ENCODE data around the gene CDKAL1. TPM values are rescaled to one million over a fixed set of nuclear protein-coding genes. Genes with fewer than 3 reads are reported as not detected.

Gene CDKAL1
- total RNA-seq, 3 donors from 2014 or later: 13.0 to 27.2 (median 18.0) TPM

- TF ChIP-seq CTCF (IDR thresholded peaks at IDR 0.05): no peak
- TF ChIP-seq POLR2A (IDR thresholded peaks at IDR 0.05): no peak
- no peak for TF ChIP-seq POLR2AphosphoS5 (IDR thresholded peaks at IDR 0.05)
- H3K4me1 ChIP-seq: no peaks in the 10 kb centered on the region
- no peaks in the 10 kb centered on the region for H3K36me3 ChIP-seq
- no peak overlapping the region for H3K4me3 ChIP-seq
- no peaks in the 10 kb centered on the region for H3K27me3 ChIP-seq
- H3K9me3 ChIP-seq: peaks cover 6 to 23% of the 10 kb centered on the region in 2 donors
- no peak for DNase-seq (ENCODE audit: low spot score in 2 of 2)
- H3K27ac ChIP-seq: no peak overlapping the region
- intact Hi-C loops (cut with DNase I; ENCODE audit: low total_unique reads): no loop called here
Observed at GRCh38 chr6:21061892-21062291, 527.6 kb downstream of the CDKAL1 start.

- Histone ChIP-seq H3K36me3 (no peaks in the 10 kb centered on the region), H3K9me3 (peaks cover 0 to 1% of the 10 kb centered on the region in 2 donors), H3K27ac (peak overlapping the region; percentile 17 to 29), H3K4me3 (no peak overlapping the region), H3K27me3 (no peaks in the 10 kb centered on the region), H3K4me1 (no peaks in the 10 kb centered on the region)
- no peak for DNase-seq (ENCODE audit: low spot score in 2 of 2)
- intact Hi-C loops (cut with DNase I; ENCODE audit: low total_unique reads): loop anchor here (2.0 kb wide), 1 partner anchor 24 kb away; no protein-coding TSS in a partner anchor
- TF ChIP-seq CTCF (IDR thresholded peaks at IDR 0.05): no peak
- no peak for TF ChIP-seq POLR2A (IDR thresholded peaks at IDR 0.05)
- no peak for TF ChIP-seq POLR2AphosphoS5 (IDR thresholded peaks at IDR 0.05)
Observed at GRCh38 chr6:21064756-21065340, 530.6 kb downstream of the CDKAL1 start.

- no peak for DNase-seq (ENCODE audit: low spot score in 2 of 2)
- intact Hi-C loops (cut with DNase I; ENCODE audit: low total_unique reads): no loop called here
Observed at GRCh38 chr6:21067521-21067920, 533.3 kb downstream of the CDKAL1 start.

GRCh38 chr6:21070620-21071019, 536.4 kb downstream of the CDKAL1 start:
- TF ChIP-seq POLR2A (IDR thresholded peaks at IDR 0.05) (no peak), POLR2AphosphoS5 (IDR thresholded peaks at IDR 0.05) (no peak), CTCF (IDR thresholded peaks at IDR 0.05) (no peak)
- intact Hi-C loops (cut with DNase I; ENCODE audit: low total_unique reads): no loop called here
- DNase-seq (ENCODE audit: low spot score in 2 of 2): no peak
- Histone ChIP-seq H3K4me1 (no peaks in the 10 kb centered on the region), H3K4me3 (no peak overlapping the region), H3K9me3 (no peaks in the 10 kb centered on the region), H3K36me3 (no peaks in the 10 kb centered on the region), H3K27ac (no peak overlapping the region), H3K27me3 (no peaks in the 10 kb centered on the region)

More at GRCh38 chr6:21067521-21067920, 533.3 kb downstream of the CDKAL1 start:
- H3K36me3 ChIP-seq: no peaks in the 10 kb centered on the region
- H3K27me3 ChIP-seq: no peaks in the 10 kb centered on the region
- H3K4me3 ChIP-seq: no peak overlapping the region
- no peaks in the 10 kb centered on the region for H3K9me3 ChIP-seq
- H3K27ac ChIP-seq: no peak overlapping the region
- no peaks in the 10 kb centered on the region for H3K4me1 ChIP-seq
- no peak for TF ChIP-seq CTCF (IDR thresholded peaks at IDR 0.05)
- TF ChIP-seq POLR2A (IDR thresholded peaks at IDR 0.05): no peak
- no peak for TF ChIP-seq POLR2AphosphoS5 (IDR thresholded peaks at IDR 0.05)

GRCh38 chr6:21071780-21072468, 537.7 kb downstream of the CDKAL1 start:
- intact Hi-C loops (cut with DNase I; ENCODE audit: low total_unique reads): no loop called here
- Histone ChIP-seq H3K9me3 (no peaks in the 10 kb centered on the region), H3K27me3 (no peaks in the 10 kb centered on the region), H3K4me1 (no peaks in the 10 kb centered on the region), H3K36me3 (no peaks in the 10 kb centered on the region), H3K4me3 (no peak overlapping the region), H3K27ac (no peak overlapping the region)
- TF ChIP-seq POLR2A (IDR thresholded peaks at IDR 0.05): no peak
- TF ChIP-seq POLR2AphosphoS5 (IDR thresholded peaks at IDR 0.05): no peak
- no peak for TF ChIP-seq CTCF (IDR thresholded peaks at IDR 0.05)
- DNase-seq (ENCODE audit: low spot score in 2 of 2): no peak
